ENCODE results near the gene PLA2G4A.

PLA2G4A gene

GRCh38 chr1:186828611-186829454, at the start of gene PLA2G4A:
PLA2G4A (plus strand) TSS chr1:186828949; CDS start chr1:186854355, 25,406 bp downstream.
- peak; percentile 91 for DNase-seq

DNA sequence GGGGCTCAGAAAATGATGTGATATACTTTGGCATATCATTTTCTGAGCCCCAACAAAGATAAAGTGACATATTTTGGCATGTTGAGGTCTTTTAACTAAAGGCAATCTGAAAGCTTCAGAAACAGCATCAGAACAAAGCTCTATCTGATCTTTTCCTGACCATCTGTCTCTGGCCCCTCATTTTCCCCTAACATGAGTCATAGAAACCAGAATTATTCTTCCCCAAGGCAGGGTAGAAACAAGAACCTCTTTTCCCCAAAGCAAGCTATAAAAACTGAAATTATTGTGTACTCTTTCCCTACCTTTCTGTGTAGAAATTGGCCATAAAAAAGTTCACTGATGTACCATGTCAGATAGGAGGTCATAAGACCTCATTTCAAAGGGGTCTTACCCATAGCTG, 48.7 kb upstream of the PLA2G4A start:
- peak; percentile 11 for DNase-seq

GRCh38 chr1:186781730-186782129, 47.0 kb upstream of the PLA2G4A start:
- no peak for DNase-seq

DNA sequence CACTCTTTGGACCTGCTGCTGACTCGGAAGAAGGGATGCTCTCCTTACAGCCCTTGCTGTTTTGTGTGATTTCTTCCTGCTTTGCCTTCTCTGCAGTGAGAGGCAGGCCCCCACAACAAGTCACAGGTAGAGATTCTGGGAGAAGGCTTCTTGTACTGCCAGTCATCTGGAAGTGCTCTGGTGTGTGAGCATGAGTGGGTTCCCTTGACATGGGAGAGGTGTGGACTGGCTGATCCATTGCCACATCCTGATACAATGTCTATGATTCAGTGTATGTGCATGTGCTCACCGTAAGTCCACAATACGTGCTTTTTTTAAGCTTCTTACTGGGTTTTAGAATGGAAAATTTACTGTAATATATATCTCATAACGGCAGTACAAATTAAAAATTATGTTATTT, 46.0 kb upstream of the PLA2G4A start:
- no peak for DNase-seq

- no peak for DNase-seq
These were observed 45.6 kb upstream of the PLA2G4A start for GRCh38 chr1:186783193-186783592.

DNA sequence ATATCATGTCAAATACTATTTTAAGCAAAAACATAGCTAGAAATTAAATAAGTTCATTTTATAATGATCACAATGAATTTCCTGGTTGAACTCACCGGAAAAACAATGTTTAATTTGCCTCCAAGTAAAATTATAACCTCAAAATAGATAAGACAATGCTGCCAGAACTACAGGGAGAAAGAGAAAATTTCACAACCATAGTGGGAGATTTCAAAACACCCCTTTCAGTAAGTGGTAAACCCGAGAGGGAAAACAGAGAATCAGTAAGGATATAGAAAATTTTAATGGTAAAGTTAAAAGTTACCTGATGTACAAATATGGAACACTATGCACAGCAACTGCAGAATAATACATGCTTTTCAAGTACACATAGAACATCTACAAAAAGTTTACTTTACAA, 43.2 kb upstream of the PLA2G4A start:
- peak; percentile 56 for DNase-seq

- DNase-seq = no peak
These were observed 38.6 kb upstream of the PLA2G4A start for GRCh38 chr1:186790101-186790500.

DNA sequence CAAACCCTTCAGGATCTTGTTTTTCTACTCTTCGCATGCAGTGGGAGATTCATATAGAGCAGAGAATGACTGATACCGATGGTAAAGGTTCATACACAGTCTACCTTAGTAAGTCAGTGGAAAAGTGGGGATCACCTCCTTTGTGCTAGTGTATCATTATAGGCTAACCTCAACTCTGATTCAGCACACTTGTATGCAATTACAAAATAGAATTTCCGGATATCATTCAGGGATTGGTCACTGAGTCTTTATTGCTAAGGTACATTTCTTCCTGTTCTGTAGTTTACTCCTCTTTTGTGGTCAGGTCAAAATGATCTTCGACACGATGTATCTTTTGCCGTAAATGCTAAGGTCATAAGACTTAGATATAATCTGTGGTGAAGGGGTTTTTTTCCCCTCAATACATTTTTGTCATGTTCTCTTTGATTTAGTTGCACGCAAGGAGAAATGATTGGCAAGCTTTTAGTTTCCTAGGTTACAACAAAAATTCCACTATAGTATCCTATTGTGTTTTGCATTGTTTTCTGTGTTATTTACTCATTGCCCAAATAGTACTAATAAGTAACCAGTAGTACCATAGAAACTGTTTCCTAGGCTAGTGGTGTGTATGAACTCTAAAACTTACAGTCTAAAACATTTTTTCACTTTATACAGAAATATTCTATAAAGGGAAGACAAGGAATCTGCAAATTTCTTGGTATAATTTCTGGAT, 35.7 kb upstream of the PLA2G4A start:
- no peak for DNase-seq

DNA sequence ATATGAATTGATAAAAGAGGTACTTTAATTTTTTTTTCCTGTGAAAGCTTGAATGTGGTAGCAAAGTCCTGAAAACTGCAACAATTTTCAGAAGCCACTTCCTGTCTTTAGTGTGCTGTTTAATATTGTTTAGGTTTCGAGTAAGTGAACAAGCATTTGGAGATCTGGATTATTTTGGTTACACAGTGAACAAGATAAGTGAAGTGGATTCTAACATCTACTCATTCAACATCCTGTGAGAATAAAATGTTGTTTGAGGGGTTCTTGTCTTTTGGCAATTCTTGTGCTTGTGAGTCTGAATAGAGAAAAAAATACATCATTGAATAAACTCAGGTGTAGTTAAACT, 35.2 kb upstream of the PLA2G4A start:
- DNase-seq = no peak

DNA sequence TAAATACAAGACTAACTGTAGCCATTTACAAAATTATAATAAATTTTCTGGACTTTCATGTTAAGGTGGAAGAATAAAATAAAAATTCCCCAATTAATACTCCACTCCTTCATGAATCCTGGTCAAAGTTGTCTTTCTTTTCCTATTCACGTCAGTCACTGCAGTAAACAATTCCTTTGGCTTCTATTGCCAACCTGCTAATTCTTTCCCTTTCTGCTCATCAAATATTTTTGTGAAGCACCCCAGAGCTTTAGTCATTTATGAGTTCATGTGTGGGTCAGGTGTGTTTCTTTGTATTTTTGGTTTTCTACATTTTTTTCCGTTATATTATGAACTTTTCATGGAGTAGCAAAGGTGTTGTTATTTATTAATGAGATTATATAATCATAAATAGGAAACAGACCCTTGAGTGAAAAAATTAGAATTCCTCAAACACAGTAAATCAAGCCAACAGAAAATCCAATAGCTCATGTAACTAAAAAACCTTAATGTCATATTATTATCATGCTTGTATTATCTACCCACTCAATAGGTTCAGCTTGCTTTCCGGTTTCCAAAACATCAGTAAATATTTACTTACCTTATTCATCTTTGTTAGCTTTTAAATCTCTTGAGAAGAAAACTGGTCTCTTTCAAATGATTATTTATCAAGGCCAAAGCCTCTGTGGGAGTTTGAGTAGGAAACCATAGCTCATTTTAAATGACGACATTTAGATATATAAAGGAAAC, 29.6 kb upstream of the PLA2G4A start:
- no peak for DNase-seq

DNA sequence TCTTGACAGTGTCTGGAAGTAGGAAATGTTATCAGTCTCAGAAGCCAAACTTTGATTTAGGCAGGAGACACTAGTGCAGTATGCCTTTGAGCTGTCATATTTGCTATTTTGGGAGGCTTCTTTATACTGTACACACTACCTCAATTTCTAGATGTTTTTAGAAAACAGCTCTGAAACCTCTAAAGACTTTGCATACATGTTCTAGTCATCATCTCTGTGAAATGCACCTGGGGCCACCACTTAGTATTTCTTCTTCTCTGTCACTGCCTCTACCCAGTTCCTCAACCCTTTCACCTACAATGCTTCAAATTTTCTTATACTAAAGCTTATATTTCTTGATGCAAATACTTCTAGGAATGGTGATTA, 29.1 kb upstream of the PLA2G4A start:
- DNase-seq = no peak

DNA sequence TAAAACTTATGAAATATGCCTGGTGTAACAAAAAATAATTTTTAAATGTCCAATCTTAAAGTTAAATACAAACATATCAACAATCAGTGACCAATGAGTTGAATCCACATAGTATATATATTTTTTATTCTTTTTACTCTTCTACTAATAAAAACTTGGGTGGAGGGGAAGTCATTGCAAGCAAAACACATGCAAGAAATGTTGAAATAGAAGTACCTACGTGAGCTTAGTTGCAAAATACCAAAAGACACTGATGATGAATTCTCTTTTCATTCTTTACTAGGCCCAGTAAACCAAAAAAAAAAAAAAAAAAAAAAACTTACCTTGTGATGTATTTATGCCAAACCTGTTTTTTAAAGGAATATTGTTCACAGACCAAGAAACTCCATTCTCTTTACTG, 26.4 kb upstream of the PLA2G4A start:
- no peak for DNase-seq

- DNase-seq = no peak
These were observed 24.1 kb upstream of the PLA2G4A start for GRCh38 chr1:186804679-186805078.

- peak; percentile 50 for DNase-seq
These were observed 22.3 kb upstream of the PLA2G4A start for GRCh38 chr1:186806477-186806876.

DNA sequence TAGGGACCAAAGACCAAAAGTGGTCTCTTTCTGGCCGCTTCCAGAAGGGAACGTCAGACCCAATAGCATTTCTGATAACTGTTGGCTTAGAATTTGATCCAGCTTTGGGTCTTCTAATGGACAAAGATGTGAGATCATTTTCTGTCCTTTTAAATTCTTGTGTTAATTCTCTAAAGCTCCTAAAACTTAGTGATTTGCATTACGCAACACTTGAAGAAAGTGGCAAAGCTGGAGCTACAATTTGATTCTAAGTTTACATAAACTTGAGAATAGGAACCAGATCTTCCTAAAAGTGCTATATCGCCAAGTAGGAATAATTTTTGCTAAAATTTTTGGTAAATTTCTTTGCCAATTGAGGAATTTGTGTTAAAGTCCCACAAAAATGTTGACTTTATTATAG, 21.6 kb upstream of the PLA2G4A start:
- DNase-seq = no peak

GRCh38 chr1:186811892-186812291, 16.9 kb upstream of the PLA2G4A start:
- DNase-seq = no peak

- DNase-seq = no peak
These were observed 16.2 kb upstream of the PLA2G4A start for GRCh38 chr1:186812570-186812969.

DNA sequence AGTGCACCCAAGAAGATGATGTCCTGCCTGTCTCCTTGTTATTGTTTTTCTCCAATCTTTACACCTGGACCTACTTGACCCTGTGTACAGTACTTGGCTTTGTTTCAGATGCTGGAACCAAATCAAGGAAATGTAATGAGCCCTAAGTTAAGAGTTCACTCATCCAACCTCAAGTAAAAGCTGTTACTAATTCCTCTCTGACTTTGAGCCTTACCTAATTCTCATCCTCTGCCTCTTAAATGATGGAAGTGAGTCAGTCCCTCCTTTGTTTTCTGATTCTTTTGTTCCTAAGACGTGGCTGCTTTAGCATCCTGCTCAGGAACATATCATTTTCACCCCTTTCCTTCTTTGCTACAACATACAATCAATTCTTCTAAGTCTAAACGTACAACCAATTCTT, 15.3 kb upstream of the PLA2G4A start:
- DNase-seq = no peak

GRCh38 chr1:186819126-186819525, 9.6 kb upstream of the PLA2G4A start:
- DNase-seq = peak; percentile 87

DNA sequence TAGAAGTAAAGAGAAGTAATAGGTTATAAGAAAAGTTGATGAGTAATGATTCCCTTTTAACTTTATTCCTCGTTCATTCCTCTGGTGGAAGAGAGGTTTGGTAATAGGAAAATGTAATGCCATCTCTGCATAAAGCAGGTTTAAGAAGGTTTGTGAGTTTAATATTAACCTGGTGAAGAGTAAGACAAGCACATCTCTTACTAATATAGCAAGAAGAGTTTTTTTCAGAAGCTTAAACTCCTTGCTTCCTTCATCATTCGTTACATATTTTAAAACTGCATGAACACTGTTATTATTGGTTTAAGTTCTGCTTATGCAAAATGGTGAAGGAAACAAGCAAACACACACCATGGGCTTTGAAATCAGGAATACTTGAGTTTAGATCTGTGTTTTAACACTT, 9.2 kb upstream of the PLA2G4A start:
- no peak for DNase-seq

GRCh38 chr1:186829686-186830587, 1.2 kb downstream of the PLA2G4A start:
- DNase-seq = no peak

DNA sequence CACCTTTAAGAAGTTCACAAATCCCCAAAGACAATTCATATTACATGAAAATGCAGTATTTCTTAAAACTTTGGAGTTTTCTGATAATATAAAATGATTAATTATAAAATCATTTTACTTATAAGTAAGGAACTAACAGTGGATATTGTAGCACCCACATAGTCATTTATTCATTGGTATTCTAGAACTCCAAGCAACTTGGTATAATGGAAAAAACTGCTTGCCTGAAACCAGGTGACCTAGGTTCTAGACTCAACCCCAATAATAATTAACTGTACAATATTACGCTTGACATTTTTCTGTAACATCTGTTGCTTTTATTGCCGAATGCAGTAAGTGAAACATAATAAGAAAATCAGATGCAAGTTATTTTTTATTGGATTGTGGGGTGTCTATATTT, 2.4 kb downstream of the PLA2G4A start:
- DNase-seq = no peak

Measured in MV-4-11 (cell line).